Stimulated activated effector memory CD8-positive, alpha-beta T cell treated with anti-CD3 and anti-CD28 coated beads, Interleukin-12 subunit alpha, Interleukin-12 subunit beta, amount 100 ng/mL, for 72 hours (primary cell): Measurements from ENCODE around the gene NFYA.

Experiments
- ATAC-seq: fragments of 150-1000 bp; cut with Tn5 transposase; 2 replicates; pipeline ENCODE4 v1.10.0; 2021
- DNase-seq, 2 donors: peaks; one replicate each; pipeline ENCODE4 v3.0.0; 2021 to 2022; ENCODE audit warnings: low spot score in 2 of 2
- H3K27ac Mint-ChIP-seq: one replicate; pipeline ENCODE4 v1.8.0; 2022; ENCODE audit warnings: mild to moderate bottlenecking, mixed read lengths
- H3K36me3 Mint-ChIP-seq: one replicate; pipeline ENCODE4 v1.8.0; 2022; ENCODE audit warnings: mild to moderate bottlenecking, mixed read lengths
- H3K4me1 Mint-ChIP-seq: one replicate; pipeline ENCODE4 v1.8.0; 2022; ENCODE audit warnings: mixed read lengths
- H3K4me3 Mint-ChIP-seq: one replicate; pipeline ENCODE4 v1.8.0; 2022; ENCODE audit warnings: mild to moderate bottlenecking, mixed read lengths
- H3K9me3 Mint-ChIP-seq: one replicate; pipeline ENCODE4 v1.8.0; 2022; ENCODE audit warnings: mixed read lengths

NFYA gene

GRCh38 chr6:41074692-41075436 lies 2.1 kb downstream of the NFYA start:
- H3K4me3 Mint-ChIP-seq: peak overlapping the region; percentile 86
- no peaks in the 10 kb centered on the region for H3K9me3 Mint-ChIP-seq
- H3K36me3 Mint-ChIP-seq: peaks cover 65% of the 10 kb centered on the region
- DNase-seq: no peak
- H3K27ac Mint-ChIP-seq: peak overlapping the region; percentile 98
- ATAC-seq: no peak
- H3K4me1 Mint-ChIP-seq: peaks cover 40% of the 10 kb centered on the region

DNA sequence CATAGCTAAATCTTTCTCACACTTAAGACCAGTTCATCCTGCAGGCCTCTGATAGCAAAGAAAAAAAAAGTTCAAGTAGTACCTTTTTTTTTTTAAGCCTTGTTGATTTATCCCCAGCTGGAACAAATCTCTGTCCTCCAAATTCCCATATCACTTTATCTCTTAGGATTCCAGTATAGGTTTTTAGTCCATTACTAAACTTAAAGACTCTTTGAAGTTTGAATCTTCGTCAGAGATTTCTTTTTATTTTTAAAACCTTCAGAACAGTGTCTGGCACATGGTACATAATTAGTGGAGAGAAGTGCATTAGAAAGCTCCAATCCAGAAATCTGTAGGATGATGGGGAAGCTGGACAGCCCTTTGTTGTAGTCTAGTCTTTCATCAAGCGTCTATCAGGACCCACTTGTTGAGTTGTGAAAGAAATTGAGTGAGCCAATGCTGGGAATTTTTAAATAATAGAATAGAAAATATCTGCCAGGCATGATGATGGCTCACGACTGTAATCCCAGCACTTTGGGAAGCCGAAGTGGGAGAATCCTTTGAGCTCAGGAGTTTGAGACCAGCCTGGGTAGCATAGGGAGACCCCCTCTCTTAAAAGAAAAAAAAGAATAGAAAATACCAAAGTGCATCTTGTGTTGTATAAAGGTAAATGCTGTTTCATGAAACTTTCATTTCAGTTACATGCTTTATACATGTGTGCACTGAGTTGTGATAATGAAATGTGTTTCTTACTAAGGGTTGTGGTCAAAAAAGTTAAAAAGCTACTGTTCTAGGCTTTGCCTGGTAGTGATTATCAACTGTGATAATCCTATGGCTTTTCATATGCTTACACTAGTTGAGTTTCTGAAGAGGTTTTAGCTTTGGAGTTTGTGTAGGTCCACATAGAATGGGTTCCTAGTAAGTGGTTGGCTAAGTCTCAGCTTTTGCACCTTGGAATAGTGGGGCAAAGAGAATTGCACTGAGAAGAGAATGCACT lies 3.2 kb downstream of the NFYA start:
- Mint-ChIP-seq H3K4me1 (peaks cover 42% of the 10 kb centered on the region), H3K4me3 (peak overlapping the region; percentile 86), H3K36me3 (peaks cover 69% of the 10 kb centered on the region), H3K9me3 (no peaks in the 10 kb centered on the region), H3K27ac (peak overlapping the region; percentile 98)
- no peak for ATAC-seq
- DNase-seq: no peak

DNA sequence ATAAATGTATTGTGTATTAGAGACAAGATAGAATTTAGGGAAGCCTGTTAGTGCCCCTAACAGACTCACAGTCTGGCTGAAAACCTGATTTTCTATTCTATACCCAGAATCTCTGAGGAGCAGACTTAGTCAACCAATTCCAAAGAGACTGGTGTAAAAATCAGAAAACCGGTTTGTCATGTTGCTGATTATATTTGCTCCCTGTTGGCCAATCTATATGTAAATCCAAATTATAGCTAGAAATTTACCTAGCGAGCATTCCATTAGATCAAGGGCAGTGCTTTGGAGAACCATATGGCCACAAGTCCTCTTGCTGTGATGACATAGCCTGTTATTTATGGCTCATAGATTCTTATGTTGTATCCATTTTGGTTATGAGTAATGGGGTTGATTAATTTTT lies 4.8 kb downstream of the NFYA start:
- DNase-seq (no peak), ATAC-seq (no peak)
- Mint-ChIP-seq H3K36me3 (peaks cover 67% of the 10 kb centered on the region), H3K9me3 (no peaks in the 10 kb centered on the region), H3K4me1 (peaks cover 52% of the 10 kb centered on the region), H3K27ac (no peak overlapping the region), H3K4me3 (no peak overlapping the region)

GRCh38 chr6:41078101-41078500 lies 5.3 kb downstream of the NFYA start:
- H3K4me1 Mint-ChIP-seq: peaks cover 57% of the 10 kb centered on the region
- ATAC-seq: no peak

DNA sequence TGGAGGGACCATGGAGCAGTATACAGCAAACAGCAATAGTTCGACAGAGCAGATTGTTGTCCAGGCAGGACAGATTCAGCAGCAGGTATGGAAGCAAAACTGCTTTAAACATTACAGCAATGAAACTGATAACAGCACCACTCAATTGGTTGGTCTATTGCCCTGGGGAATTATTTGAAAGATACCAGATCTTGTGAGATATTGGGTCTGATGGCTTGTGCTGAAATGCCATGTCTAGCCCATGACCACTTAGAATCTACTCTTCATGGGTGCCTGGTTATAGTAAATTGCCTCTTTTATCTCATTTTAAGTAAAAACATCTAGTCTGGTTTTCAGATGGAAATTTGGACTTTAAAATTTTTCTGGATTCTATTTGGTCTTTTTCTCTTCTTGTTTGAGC lies 6.3 kb downstream of the NFYA start:
- Mint-ChIP-seq H3K27ac (no peak overlapping the region), H3K9me3 (no peaks in the 10 kb centered on the region), H3K36me3 (peaks cover 70% of the 10 kb centered on the region), H3K4me1 (peaks cover 53% of the 10 kb centered on the region), H3K4me3 (no peak overlapping the region)
- no peak for ATAC-seq
- no peak for DNase-seq

More at GRCh38 chr6:41078101-41078500, 5.3 kb downstream of the NFYA start:
- H3K9me3 Mint-ChIP-seq: no peaks in the 10 kb centered on the region
- H3K27ac Mint-ChIP-seq: no peak overlapping the region
- no peak for DNase-seq
- H3K36me3 Mint-ChIP-seq: peaks cover 67% of the 10 kb centered on the region
- no peak overlapping the region for H3K4me3 Mint-ChIP-seq

- H3K27ac Mint-ChIP-seq: peak overlapping the region; percentile 92
- H3K36me3 Mint-ChIP-seq: peaks cover 73% of the 10 kb centered on the region
- no peak for DNase-seq
- peaks cover 38% of the 10 kb centered on the region for H3K4me1 Mint-ChIP-seq
- peak overlapping the region; percentile 52 for H3K4me3 Mint-ChIP-seq
- H3K9me3 Mint-ChIP-seq: no peaks in the 10 kb centered on the region
- ATAC-seq: peak; percentile 54
Measured at GRCh38 chr6:41080621-41081020, 7.8 kb downstream of the NFYA start.

- H3K9me3 Mint-ChIP-seq: no peaks in the 10 kb centered on the region
- H3K36me3 Mint-ChIP-seq: peaks cover 94% of the 10 kb centered on the region
- ATAC-seq (no peak), DNase-seq (no peak)
- H3K4me1 Mint-ChIP-seq: peaks cover 29% of the 10 kb centered on the region
- H3K4me3 Mint-ChIP-seq: no peak overlapping the region
- H3K27ac Mint-ChIP-seq: no peak overlapping the region
Measured at GRCh38 chr6:41083072-41083471, 10.3 kb downstream of the NFYA start.

DNA sequence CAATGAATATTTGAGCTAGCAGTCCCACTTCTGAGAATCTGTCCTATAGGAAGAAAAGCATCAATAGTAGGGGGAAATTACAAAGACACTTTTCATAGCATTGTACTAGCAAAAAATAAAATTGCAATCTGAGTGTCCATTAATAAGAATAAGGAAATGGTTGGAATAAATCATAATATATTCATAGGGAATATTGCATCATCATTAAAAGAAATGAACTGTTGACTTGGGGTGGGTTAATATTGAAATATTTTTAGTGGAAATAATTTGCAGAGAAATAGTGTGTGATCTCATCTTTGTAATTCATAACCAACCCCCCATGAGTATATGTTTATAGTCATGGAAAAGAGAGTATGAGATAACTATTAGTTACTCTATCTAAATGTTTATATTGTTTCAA lies 12.4 kb downstream of the NFYA start:
- peaks cover 27% of the 10 kb centered on the region for H3K4me1 Mint-ChIP-seq
- no peak overlapping the region for H3K4me3 Mint-ChIP-seq
- no peaks in the 10 kb centered on the region for H3K9me3 Mint-ChIP-seq
- ATAC-seq (no peak), DNase-seq (no peak)
- H3K36me3 Mint-ChIP-seq: peaks cover 97% of the 10 kb centered on the region
- H3K27ac Mint-ChIP-seq: no peak overlapping the region

GRCh38 chr6:41088451-41088850 lies 15.7 kb downstream of the NFYA start:
- Mint-ChIP-seq H3K4me3 (no peak overlapping the region), H3K9me3 (no peaks in the 10 kb centered on the region), H3K36me3 (peaks cover 100% of the 10 kb centered on the region), H3K4me1 (no peaks in the 10 kb centered on the region), H3K27ac (no peak overlapping the region)
- no peak for ATAC-seq
- DNase-seq: no peak

DNA sequence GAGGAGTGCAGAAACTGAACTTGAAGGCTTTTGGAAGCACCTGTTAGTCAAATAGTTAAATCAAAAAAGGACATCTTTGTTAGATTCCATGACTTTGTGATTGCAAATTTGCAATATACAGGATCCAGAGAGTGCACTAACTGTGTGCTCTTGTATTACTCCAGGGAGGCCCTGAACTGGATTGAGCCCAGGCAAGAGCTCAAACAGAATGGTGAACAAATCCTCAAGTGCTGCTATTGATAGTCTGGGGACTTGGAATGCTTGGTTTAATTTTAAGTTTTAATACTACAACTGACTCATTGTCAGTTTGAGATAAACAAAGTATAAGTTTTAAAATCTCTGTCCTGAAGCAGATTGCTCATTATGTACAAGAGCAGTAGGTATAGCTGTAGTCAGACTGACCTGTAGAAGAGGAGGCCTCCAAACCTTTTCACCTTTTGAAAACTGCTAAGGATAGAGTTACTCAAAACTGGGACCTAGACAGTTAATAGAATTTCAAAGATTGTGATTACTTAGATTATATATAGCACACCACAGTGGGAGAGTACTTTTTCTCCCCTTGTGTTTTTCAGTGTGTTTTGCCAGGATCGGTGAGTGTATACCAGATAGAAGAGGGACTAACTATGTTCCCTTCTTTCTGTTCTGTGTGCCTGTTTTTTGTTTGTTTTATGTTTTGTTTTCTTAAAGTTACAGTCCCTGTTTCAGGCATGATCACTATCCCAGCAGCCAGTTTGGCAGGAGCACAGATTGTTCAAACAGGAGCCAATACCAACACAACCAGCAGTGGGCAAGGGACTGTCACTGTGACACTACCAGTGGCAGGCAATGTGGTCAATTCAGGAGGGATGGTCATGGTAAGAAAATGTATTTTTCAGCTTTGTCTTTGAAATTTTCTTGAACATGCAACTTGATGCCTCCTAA lies 18.3 kb downstream of the NFYA start:
- Mint-ChIP-seq H3K4me1 (no peaks in the 10 kb centered on the region), H3K27ac (peak overlapping the region; percentile 32), H3K4me3 (no peak overlapping the region), H3K36me3 (peaks cover 100% of the 10 kb centered on the region), H3K9me3 (no peaks in the 10 kb centered on the region)
- DNase-seq: no peak
- no peak for ATAC-seq

DNA sequence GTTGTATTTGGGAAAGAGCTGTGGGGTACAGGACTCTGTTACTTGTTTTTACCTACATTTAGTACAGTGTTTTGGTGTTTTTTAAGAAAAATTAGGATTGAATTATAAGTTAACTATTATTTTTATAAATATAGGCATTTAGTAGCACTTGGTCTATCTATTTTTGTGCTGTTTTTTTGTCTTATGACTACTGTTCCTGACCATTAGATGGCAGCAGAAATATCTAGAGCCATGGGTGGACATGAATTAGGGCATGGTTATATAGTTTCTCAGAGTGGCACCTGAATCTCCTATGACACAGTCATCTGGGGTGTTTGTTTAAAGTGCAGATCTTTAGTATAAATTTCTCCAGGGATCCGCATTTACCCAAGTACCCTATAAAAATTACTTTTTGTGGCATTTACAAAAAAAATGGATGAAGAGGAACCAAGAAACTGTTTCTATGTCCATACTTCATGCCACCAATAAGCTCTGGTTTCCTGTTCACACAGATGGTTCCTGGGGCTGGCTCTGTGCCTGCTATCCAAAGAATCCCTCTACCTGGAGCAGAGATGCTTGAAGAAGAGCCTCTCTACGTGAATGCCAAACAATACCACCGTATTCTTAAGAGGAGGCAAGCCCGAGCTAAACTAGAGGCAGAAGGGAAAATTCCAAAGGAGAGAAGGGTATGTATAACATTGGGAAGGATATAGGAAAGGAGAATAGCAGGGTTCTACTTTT lies 19.8 kb downstream of the NFYA start:
- DNase-seq: no peak

GRCh38 chr6:41093729-41094128 lies 21.0 kb downstream of the NFYA start:
- peaks cover 100% of the 10 kb centered on the region for H3K36me3 Mint-ChIP-seq
- DNase-seq: no peak

More for the DNA sequence above, 19.8 kb downstream of the NFYA start:
- H3K4me3 Mint-ChIP-seq: no peak overlapping the region
- peaks cover 100% of the 10 kb centered on the region for H3K36me3 Mint-ChIP-seq
- no peak overlapping the region for H3K27ac Mint-ChIP-seq
- no peak for ATAC-seq
- H3K4me1 Mint-ChIP-seq: no peaks in the 10 kb centered on the region
- H3K9me3 Mint-ChIP-seq: no peaks in the 10 kb centered on the region

DNA sequence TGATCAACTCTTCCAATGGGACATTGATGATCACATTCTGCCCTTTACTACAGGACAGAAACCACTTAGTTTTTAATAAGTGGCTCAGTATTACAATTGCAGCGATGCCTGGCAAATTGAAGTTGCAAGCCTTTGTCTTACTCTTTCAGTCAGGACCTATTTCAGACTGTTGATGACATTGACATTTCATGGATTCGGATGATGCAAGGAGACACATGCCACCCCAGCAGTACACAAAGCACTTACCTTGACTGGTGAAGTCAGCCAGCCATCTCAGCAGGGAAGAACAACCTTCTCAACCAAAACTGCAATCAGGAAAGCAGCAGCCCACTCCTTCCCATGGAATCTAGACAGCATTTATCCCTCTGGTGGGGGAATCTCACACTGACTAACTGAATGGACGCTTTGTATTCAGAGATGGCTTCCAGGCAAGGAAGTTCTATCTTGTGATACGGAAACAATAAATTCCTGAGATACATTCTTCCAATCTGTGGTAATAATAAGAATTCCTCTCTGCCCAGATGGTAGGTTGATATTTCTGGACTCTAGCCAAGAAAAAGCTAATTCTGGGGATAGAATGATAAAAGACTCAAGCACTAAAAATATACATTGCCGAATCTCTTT lies 24.8 kb downstream of the NFYA start:
- no peak for DNase-seq
- no peak for ATAC-seq
- Mint-ChIP-seq H3K4me1 (no peaks in the 10 kb centered on the region), H3K4me3 (no peak overlapping the region), H3K9me3 (no peaks in the 10 kb centered on the region), H3K36me3 (peaks cover 89% of the 10 kb centered on the region), H3K27ac (no peak overlapping the region)

More at GRCh38 chr6:41093729-41094128, 21.0 kb downstream of the NFYA start:
- Mint-ChIP-seq H3K4me3 (no peak overlapping the region), H3K27ac (no peak overlapping the region), H3K4me1 (no peaks in the 10 kb centered on the region), H3K9me3 (no peaks in the 10 kb centered on the region)
- no peak for ATAC-seq

DNA sequence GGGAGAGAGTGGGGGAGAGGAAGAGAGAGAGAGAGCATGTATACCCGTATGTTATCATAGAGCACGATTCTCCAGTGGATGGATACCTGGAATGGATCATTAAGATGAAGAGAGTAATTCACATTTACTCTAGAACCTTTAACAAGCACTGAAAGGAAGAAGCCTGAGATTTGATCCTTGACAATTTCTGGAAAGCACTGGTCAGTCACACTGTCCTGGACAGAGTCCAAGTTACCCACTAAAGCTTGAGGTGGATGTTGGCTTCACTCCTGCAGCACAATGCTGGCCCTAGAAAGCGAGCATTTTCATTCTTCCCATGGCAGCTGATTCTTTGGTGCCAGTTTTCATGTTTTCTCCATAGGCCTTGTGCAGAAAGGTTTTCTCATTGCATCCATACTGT lies 25.6 kb downstream of the NFYA start:
- Mint-ChIP-seq H3K27ac (no peak overlapping the region), H3K4me3 (no peak overlapping the region), H3K4me1 (no peaks in the 10 kb centered on the region), H3K36me3 (peaks cover 82% of the 10 kb centered on the region), H3K9me3 (no peaks in the 10 kb centered on the region)
- ATAC-seq (no peak), DNase-seq (no peak)
